CD4-positive, alpha-beta T cell treated with Interleukin-4 for 4 hours (primary cell): ENCODE results near the gene NFE2L3.
"Not testable (repeated sequence)": the region's sequence is repeated elsewhere in the genome, so short reads cannot be mapped to it uniquely, and the experiment has no call there.

Experiments used
- DNase-seq: peaks from one replicate; pipeline ENCODE4 v3.0.0-alpha.2; 2020

Gene NFE2L3

DNA sequence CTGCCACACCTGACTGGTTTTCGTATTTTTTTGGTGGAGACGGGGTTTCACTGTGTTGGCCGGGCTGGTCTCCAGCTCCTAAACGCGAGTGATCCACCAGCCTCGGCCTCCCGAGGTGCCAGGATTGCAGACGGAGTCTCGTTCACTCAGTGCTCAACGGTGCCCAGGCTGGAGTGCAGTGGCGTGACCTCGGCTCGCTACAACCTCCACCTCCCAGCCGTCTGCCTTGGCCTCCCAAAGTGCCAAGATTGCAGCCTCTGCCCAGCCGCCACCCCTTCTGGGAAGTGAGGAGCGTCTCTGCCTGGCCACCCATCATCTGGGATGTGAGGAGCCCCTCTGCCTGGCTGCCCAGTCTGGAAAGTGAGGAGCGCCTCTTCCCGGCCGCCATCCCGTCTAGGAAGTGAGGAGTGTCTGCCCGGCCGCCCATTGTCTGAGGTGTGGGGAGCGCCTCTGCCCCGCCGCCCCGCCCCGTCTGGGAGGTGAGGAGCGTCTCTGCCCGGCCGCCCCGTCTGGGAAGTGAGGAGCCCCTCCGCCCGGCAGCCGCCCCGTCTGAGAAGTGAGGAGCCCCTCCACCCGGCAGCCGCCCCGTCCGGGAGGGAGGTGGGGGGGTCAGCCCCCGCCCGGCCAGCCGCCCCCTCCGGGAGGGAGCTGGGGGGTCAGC lies 4.2 kb upstream of the NFE2L3 start:
- not testable (repeated sequence) for DNase-seq

DNA sequence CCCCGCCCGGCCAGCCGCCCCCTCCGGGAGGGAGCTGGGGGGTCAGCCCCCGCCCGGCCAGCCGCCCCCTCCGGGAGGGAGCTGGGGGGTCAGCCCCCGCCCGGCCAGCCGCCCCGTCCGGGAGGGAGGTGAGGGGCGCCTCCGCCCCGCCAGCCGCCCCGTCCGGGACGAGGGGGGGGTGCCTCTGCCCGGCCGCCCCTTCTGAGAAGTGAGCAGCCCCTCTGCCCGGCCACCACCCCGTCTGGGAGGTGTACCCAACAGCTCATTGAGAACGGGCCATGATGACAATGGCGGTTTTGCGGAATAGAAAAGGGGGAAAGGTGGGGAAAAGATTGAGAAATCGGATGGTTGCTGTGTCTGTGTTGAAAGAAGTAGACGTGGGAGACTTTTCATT lies 3.7 kb upstream of the NFE2L3 start:
- not testable (repeated sequence) for DNase-seq

DNA sequence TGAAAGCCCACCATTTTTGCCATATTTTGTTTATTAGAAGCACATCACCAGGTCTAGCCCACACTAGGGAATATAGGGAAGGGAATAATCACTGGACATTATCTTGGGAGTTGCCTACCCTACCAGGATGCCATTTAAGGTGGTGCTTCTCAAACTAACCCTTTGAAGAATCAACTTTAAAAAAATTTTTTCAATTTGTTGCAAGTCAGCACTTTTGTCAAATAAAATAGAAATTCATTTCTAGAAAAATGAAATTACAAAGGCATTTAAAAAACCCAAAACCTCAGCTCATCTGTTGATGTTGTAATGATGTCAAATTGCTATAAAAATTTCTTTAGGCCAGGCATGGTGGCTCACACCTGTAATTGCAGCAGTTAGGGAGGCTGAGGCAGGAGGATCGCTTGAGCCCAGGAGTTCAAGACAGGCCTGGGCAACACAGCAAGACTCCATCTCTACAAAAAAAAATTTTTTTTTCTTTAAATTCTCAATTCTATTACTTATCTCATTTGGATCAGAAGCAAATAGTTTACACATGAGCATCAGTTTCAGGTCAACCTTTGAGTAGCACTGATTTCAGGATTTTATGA lies 2.5 kb upstream of the NFE2L3 start:
- no peak for DNase-seq

DNA sequence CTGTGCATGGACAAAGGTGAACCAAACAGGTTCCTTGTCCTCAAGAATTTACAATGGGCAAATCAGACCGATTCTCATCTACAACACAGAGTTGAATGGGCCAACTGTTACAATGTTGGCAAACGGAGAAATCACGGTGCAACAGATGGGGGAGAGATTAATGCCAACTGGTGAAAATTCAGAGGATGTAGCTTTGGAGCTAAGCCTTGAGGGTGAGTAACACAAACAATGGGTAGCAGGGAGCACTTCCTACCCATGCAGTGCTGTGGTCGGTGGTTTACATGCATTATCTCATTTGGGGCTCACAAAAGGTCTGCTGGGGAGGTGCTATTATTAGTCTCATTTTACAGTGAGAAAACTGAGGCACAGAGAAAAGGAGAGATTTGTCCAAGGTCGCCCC lies 902 bp upstream of the NFE2L3 start:
- peak; percentile 42 for DNase-seq

DNA sequence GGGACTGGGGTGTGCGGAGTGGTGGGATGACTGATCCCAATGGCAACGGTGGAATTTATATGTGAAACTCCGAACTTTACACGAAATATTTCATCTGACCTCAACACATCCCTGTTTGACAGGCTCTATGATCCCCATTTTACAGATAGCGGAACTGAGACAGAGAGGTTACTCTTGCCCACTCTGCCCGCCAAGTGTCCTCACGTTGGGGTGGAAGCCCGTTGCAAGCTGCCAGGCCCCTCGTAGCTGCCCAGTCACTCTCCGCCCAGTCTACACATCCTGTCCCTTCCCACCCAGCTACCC lies 397 bp upstream of the NFE2L3 start:
- DNase-seq: no peak

DNA sequence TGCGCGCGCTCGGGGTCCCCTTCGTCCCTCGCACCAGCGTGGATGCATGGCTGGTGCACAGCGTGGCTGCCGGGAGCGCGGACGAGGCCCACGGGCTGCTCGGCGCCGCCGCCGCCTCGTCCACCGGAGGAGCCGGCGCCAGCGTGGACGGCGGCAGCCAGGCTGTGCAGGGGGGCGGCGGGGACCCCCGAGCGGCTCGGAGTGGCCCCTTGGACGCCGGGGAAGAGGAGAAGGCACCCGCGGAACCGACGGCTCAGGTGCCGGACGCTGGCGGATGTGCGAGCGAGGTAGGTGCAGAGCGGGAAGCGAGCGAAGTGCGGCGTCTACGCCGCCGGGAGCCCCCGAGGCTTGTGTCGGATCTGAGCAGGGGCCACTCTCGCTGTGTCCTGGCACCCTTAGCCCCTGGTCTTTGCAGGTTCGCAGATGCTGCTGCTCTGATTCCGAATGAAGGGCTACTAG lies 813 bp downstream of the NFE2L3 start:
- DNase-seq: not testable (repeated sequence)

DNA sequence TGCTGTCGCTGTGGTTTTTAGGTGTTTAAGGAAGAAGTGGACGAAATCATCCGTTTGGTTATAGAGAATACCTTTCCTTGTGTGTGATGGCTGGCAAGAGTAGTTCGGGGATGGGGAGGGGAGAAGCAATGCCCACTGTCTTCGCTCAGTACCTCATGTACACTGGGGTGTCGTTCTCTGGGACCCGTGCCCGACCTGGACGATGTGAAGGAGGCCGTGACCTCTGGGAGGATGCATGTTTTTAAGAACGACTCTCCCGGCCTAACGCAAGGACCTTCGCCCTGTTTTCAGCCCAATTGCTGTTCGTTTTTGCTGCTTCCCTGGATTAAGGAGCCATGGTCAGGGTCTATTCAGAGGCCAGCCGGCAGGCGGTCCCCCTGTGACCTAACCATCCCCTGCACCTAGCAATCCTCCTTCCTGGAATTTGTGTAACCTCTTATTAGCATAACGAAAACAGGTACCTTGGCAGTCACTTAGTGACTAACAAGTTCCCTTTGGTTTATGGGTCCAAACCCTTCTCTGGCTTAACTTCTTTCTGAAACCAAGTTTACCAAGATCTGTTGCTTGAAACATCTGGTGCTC lies 1.3 kb downstream of the NFE2L3 start:
- peak; percentile 37 for DNase-seq

DNA sequence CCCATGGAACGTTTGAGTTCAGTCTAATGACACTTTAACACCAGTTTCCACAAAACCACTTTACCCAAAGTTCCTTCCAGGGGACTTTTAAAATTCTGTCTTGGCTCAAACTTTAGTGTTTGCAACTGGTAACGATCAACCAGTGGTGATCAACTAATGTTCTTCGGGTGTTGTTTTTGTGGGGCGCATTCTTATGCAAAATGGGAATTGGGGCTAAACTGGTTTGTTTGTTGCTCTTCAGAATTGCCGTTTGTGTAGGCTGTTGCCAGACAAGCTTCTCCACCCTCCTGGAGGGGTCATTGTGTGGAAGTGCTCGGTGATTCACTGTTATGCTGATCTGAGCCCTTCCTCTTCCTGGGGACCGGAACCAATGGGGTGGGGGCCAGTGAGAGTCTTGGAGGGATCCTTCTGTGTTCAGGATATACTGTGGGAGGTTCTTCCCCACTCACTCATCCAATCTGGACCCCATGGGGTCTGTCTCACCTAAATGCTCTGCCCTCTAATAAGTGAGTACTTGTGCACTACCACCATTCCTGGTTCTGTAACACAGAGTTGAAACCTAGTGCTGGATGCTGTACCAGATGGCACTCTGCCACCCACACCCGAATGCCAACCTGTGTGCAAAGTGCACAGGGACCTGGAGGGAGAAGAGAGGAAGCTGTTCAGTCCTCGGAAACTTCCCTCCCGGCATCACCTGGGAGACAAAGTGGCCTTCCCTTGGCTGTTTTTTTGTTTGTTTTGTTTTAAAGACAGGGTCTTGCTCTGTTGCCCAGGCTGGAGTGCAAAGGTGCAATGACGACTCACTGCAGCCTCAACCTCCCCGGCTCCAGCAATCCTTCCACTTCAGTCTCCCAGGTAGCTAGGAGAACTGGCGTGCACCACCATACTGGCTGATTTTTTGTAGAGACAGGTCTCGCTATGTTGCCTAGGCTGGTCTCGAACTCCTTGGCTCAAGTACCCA lies 2.1 kb downstream of the NFE2L3 start:
- peak; percentile 65 for DNase-seq

DNA sequence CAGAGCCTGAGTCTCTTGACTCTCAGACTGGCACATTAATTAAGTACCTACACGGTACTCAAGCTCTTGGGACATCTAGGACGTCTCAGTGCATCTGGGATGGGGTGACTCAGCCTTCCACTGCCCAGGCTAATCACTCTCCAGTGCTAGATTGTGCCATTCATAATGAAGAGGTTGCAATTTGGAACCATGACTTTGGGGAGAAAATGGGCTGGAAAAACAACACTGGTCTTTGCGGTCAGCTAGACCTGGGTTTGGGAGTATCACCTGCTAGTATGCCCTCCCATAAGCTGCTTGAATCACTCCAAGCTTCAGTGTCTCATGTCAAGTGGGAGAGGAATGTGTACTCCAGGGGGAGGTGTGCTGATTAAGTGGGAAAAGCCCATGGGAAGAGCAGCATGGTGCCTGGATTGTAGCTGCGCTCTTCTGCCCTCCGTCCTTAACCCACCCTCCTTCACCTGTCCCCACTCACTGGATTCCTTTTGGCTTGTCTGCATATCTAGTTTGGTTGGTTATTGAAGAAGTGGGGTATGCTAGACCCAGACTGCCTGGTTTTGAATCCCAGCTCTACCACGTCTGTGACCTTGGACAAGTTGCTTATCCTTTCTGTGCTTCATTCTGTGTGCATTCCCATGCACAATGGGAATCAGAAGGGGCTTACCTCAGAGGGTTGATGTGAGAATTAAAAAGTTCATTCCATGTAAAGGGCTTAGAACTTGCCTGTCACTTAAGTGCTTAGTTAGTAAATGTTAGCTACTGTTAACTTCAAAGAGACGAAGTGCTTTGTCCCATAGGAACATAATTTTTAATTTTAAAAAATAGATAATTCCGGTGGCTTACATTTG lies 3.8 kb downstream of the NFE2L3 start:
- DNase-seq: no peak

DNA sequence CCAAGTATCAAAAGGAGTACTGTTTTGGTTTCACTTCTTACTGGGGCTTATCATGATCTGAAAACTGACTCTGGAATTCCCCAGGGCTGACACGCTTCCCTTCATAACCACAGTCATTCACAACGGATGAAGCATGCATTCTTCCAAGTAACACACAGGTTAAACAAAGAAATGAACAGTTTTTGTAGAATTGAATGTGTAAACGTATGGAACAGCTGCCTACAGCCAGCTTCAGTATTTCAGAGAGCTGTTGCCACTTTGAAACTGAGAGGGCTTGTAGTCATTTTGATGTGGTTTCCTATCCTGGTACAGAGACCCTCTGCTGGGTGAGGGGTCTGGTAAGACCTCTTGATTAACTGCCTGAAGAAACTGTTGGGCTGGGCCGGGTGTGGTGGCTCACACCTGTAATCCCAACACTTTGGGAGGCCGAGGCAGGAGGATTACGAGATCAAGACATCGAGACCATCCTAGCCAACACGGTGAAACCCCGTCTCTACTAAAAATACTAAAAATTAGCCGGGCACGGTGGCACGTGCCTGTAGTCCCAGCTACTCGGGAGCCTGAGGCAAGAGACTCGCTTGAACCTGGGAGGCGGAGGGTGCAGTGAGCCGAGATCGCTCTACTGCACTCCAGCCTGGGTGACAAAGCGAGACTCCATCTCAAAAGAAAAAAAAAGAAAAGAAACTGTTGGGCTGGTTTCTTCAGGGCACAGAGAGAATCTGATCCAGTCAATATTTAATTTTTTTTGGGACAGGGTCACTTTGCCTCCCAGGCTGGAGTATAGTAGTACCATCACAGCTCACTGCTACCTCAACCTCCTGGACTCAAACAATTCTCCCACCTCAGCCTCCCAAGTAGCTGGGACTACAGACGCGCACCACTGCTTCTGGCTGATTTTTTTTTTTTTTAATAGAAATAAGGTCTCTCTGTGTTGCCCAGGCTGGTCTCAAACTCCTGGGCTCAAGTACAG lies 4.7 kb downstream of the NFE2L3 start:
- DNase-seq: peak; percentile 85

DNA sequence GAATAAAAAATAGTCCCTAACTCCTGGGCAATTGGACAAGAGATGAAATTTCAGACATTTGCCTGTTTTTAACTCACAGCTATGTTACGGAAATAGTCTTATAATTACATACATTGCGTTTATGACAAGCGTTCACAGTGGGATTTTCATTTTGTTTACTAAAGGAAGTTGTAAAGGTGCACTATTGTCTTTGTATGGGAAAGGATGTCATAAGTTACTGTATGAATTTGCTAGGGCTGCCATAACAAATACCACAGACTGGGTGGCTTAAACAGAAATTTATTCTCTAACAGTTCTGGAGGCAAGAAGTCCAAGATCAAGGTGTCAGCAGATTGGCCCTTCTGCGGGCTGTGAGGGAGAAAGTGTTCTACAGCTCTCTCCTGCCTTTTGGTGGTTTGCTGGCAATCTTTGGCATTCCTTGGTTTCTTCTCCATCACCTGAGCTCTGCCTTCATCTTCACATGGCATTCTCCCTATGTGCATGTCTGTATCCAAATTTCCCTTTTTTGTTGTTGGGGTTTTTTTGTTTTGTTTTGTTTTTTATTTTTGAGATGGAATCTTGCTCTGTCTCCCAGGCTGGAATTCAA lies 5.6 kb downstream of the NFE2L3 start:
- no peak for DNase-seq

DNA sequence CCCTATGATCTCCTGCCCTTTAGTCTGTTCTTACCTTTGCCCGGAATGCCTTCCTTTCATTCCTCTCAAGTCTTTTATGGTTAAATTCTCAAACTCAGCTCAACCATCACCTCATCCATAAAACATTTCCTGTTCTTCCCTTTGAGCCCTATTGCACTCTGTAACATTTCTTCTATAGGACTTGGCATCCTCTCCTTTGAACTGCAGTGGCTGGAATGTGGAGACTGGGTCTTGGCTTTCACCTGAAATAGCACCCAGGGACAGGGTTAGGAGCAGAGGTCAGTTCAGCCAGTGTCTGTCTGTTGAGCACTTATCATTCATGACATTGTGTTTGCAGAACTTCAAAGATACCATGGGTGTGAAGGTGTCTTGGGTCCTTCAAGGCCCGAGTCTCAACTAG lies 7.2 kb downstream of the NFE2L3 start:
- DNase-seq: no peak

DNA sequence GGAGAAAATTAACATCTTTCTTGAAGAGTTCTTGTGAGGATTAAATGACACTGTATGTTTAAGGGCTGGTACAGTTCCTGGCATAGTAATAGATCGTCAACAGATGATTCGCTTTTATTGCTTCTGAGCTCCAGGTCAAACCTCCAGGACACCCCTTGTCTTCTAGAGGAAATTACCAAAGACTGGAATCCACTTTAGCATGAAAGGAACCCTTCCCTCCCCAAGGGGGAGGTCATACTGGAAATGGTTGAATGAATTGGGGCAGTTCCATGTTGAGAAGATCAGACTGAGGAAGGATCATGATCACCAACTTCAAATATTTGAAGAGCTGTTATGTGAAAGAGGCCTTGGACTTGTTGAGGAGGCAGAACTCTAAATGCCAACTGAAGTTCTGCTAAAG lies 8.9 kb downstream of the NFE2L3 start:
- DNase-seq: no peak

DNA sequence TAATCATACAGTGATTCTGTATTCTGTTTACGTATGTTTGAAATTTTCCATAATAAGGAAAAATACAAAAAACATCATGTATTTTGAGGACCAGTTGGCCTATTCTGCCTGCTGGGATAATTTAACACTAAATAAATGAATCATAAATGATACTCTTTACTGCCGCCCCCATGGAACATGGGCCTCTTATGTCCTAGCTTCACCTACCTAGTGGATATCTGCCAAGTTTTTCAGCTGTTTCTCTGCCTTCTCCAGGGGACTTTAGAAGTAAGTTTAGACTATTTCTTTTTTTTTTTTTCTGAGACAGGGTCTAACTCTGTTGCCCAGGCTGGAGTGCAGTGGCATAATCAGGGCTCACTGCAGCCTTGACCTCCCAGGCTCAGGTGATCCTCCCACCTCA lies 10.4 kb downstream of the NFE2L3 start:
- no peak for DNase-seq

DNA sequence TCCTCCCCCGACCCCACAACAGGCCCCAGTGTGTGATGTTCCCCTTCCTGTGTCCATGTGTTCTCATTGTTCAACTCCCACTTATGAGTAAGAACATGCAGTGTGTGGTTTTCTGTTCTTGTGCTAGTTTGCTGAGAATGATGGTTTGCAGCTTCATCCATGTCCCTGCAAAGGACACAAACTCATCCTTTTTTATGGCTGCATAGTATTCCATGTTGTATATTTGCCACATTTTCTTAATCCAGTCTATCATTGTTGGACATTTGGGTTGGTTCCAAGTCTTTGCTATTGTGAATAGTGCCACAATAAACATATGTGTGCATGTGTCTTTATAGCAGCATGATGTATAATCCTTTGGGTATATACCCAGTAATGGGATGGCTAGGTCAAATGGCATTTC lies 11.8 kb downstream of the NFE2L3 start:
- DNase-seq: not testable (repeated sequence)

DNA sequence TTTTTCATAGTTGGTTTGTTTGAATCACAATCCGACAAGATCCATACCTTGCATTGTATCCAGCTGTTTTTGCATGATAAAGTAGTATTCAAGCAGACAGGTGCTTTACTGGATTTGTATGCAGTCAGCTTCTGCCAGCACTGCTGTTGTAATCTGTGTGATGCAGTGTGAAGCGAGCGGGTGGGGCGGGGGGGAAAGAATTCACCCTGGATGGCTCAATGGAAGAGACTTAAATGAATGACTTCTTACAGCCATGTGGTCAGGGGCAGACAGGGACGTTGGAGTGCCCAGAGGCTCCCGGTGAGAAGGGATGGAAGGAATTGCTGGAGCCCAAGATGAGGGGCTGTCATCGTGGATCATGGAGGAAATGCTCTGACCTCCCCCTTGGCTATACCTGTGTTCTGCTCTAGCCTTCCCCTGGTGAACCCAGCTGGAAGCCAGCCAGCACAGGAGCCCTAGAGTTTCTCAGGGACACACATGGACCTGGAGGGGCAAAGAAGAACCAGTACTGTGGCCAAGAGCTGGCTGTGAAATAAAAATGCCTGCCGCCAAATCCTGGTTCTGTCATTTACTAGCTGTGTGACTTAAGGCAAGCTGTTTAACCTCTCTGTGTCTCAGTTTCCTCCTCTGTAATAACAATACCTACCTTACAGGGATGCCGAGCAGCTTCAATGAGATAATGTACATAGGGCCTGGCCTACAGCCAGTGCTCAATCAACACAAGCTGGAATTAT lies 14.1 kb downstream of the NFE2L3 start:
- DNase-seq: no peak

DNA sequence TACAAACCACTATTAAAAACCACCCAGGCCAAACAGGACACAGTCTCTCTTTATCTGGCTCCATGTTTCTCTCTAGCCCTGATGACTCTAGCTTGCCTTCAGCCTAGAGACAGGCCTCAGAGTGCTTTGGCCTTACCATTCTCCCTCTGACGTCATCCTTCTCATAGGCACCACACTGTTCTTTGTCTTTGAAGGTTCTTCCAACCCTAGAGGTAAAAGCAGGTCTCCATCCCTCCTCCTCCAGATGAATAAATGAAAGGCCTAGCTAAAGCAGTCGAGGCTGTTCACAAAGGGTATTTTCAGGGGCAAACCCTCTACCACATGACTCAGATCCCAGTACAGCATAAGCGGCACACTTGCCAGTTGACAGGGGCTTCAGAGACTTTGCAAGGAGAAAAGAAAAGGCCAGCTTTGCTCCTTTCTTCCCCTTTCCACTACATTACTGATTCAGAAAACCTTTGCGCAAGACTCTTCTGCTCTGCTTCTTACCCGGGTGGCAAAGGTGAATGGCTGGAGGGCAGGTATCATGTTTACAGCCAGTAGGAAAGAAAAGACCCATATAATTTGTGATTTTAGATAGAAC lies 14.8 kb downstream of the NFE2L3 start:
- no peak for DNase-seq

DNA sequence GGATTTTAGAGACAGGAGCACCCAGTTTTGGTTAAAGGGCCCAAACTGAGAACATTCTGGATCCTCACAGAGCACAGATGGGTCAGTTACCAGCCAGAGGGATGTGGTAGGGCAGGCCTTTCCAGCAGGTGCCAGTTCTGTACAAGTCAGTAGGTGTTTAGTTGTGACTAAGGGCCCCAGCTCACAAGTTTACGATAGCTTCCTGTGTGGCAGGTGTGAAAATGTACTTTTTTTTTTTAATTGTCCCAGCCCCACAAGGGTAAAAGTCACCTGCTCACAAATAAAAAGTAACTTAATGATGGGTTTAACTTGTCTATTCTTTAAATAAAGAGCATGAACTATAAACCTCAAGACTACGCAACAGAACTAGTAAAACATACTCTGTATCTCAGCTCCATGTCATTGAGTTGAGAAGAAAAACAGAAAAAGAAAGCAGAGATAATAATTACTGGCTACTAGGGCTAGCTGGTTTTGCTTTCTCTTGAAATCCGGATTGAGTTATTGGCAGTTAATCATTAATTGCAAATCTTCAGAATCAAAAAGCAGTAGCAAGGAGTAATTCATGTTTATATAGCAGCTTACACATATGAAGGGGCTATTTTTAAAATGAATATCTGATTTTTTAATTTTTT lies 15.4 kb downstream of the NFE2L3 start:
- DNase-seq: peak; percentile 68

DNA sequence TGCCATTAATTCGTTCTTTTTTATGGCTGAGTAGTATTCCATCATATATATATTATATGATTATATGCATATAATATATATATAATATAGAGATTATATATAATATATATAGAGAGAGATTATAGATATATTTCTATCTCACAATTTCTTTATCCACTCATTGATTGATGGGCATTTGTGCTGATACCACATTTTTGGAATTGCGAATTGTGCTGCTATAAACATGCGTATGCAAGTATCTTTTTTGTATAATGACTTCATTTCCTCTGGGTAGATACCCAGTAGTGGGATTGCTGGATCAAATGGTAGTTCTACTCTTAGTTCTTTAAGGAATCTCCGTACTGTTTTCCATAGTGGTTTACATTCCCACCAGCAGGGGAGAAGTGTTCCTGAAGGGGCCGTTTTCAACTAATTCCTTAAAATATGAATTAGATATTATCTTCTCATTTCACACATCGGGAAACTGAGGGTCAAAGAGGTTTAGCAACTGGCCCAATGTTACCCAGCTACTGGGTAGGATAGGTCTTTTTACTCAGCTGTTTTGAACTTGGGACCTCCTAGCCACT lies 16.5 kb downstream of the NFE2L3 start:
- DNase-seq: no peak
